Endodermal cell (in vitro differentiated cells): Measurements from ENCODE around the gene HACE1. TPM values are rescaled to one million over a fixed set of nuclear protein-coding genes. Genes with fewer than 3 reads are reported as not detected.

Experiments used
- DNase-seq: peaks from one replicate; pipeline ENCODE4 v3.0.0-alpha.2; 2017
- H3K27ac ChIP-seq: 2 replicates; pipeline ENCODE4 v1.5.1; 2013; ENCODE audit warnings: mild to moderate bottlenecking, low read depth, low read length, moderate library complexity
- H3K27me3 ChIP-seq: 2 replicates; pipeline ENCODE4 v1.6.1; 2013; ENCODE audit warnings: mild to moderate bottlenecking, low read length, moderate library complexity; ENCODE audit not compliant: insufficient read depth, control insufficient read depth, poor library complexity, severe bottlenecking
- H3K36me3 ChIP-seq: 2 replicates; pipeline ENCODE4 v1.7.0; 2013; ENCODE audit warnings: mild to moderate bottlenecking, low read length, moderate library complexity; ENCODE audit not compliant: control insufficient read depth, insufficient read depth
- H3K4me1 ChIP-seq: one replicate; pipeline ENCODE4 v1.7.0; 2013; ENCODE audit warnings: low read length; ENCODE audit not compliant: control insufficient read depth, insufficient read depth
- H3K4me3 ChIP-seq: 2 replicates; pipeline ENCODE4 v1.5.1; 2013; ENCODE audit warnings: mild to moderate bottlenecking, low read length, moderate library complexity
- H3K9ac ChIP-seq: 2 replicates; pipeline ENCODE4 v1.6.1; 2013; ENCODE audit warnings: mild to moderate bottlenecking, low read length, moderate library complexity; ENCODE audit not compliant: poor library complexity, severe bottlenecking; ENCODE audit errors: extremely low read depth
- H3K9me3 ChIP-seq: 2 replicates; pipeline ENCODE4 v1.6.1; 2013; ENCODE audit warnings: mild to moderate bottlenecking, low read length, moderate library complexity; ENCODE audit not compliant: control insufficient read depth
- H3K27ac Mint-ChIP-seq: 2 replicates; pipeline ENCODE4 v1.8.0; 2020; ENCODE audit warnings: mixed read lengths
- H3K27me3 Mint-ChIP-seq: 2 replicates; pipeline ENCODE4 v1.8.0; 2021; ENCODE audit warnings: mild to moderate bottlenecking, mixed read lengths; ENCODE audit not compliant: insufficient read depth
- H3K36me3 Mint-ChIP-seq: 2 replicates; pipeline ENCODE4 v1.8.0; 2020; ENCODE audit warnings: low read depth, mixed read lengths
- H3K4me1 Mint-ChIP-seq: 2 replicates; pipeline ENCODE4 v1.8.0; 2020; ENCODE audit warnings: mixed read lengths
- H3K4me3 Mint-ChIP-seq: 2 replicates; pipeline ENCODE4 v1.8.0; 2020; ENCODE audit warnings: mild to moderate bottlenecking, moderate library complexity, mixed read lengths
- H3K9me3 Mint-ChIP-seq: 2 replicates; pipeline ENCODE4 v1.8.0; 2020; ENCODE audit warnings: mild to moderate bottlenecking, mixed read lengths
- CTCF ChIP-seq: fragments of 200-600 bp; sonication (generic); conservative IDR thresholded peaks from 2 replicates; pipeline ENCODE4 v1.5.0; 2021; ENCODE audit warnings: antibody characterized with exemption, mild to moderate bottlenecking
- WGBS, 2 experiments: methylation state at CpG; one replicate each; pipeline versions ENCODE4 v1.1.5 to v1.1.7; 2013; ENCODE audit warnings: missing lambda C conversion rate in 2 of 2, mixed read lengths in 1 of 2; ENCODE audit not compliant: insufficient coverage in 1 of 2, insufficient read length in 1 of 2; 5-methylcytosine and 5-hydroxymethylcytosine counted together
- total RNA-seq, 2 donors: library from RNA; stranded (reverse); fragmentation: NEBNext Ultra II Directional in 1 of 2; extraction: Animal tissue kit (Norgen Biotek cat#: 25700) in 1 of 2; gene quantifications; 2 replicates in 1 of 2; 3 replicates in 1 of 2; pipeline ENCODE4 v1.2.1, GENCODE V29; 2021

The HACE1 gene
- total RNA-seq, 2 donors from 2014 or later, result 23.7 to 30.1 TPM

- DNase-seq, result no peak
- no peak overlapping the region for H3K27ac ChIP-seq
- WGBS, 2 experiments, result 100% methylated on average over 1 of the region's 1 CpG; no CpG with 5 or more reads in 1 of the 2 experiments
- H3K9me3 ChIP-seq, result no peaks in the 10 kb centered on the region
- H3K4me1 ChIP-seq, result no peaks in the 10 kb centered on the region
- TF ChIP-seq CTCF, result no peak
- peaks cover 20% of the 10 kb centered on the region for H3K36me3 Mint-ChIP-seq
- peaks cover 6% of the 10 kb centered on the region for H3K36me3 ChIP-seq
- no peaks in the 10 kb centered on the region for H3K27me3 Mint-ChIP-seq
- no peaks in the 10 kb centered on the region for H3K27me3 ChIP-seq
- no peaks in the 10 kb centered on the region for H3K4me1 Mint-ChIP-seq
- H3K9me3 Mint-ChIP-seq, result peaks cover 10% of the 10 kb centered on the region
- no peak overlapping the region for H3K27ac Mint-ChIP-seq
- no peak overlapping the region for H3K4me3 Mint-ChIP-seq
- H3K4me3 ChIP-seq, result no peak overlapping the region
- no peak overlapping the region for H3K9ac ChIP-seq
Observed at GRCh38 chr6:104736545-104736944, 123.2 kb downstream of the HACE1 start.

GRCh38 chr6:104730450-104730849 lies 129.3 kb downstream of the HACE1 start:
- Mint-ChIP-seq H3K4me3 (no peak overlapping the region), H3K36me3 (peaks cover 10% of the 10 kb centered on the region), H3K9me3 (no peaks in the 10 kb centered on the region), H3K4me1 (no peaks in the 10 kb centered on the region), H3K27ac (no peak overlapping the region), H3K27me3 (no peaks in the 10 kb centered on the region)
- peaks cover 6% of the 10 kb centered on the region for H3K36me3 ChIP-seq
- no peaks in the 10 kb centered on the region for H3K27me3 ChIP-seq
- H3K9me3 ChIP-seq, result no peaks in the 10 kb centered on the region
- no peak for DNase-seq
- H3K4me3 ChIP-seq, result no peak overlapping the region
- H3K9ac ChIP-seq, result no peak overlapping the region
- 88 to 97% methylated on average over 1 to 2 of the region's 2 CpGs for WGBS, 2 experiments
- H3K4me1 ChIP-seq, result no peaks in the 10 kb centered on the region
- no peak overlapping the region for H3K27ac ChIP-seq
- TF ChIP-seq CTCF, result no peak

- peaks cover 6% of the 10 kb centered on the region for H3K36me3 ChIP-seq
- no peak overlapping the region for H3K4me3 ChIP-seq
- no peaks in the 10 kb centered on the region for H3K4me1 ChIP-seq
- no peak for TF ChIP-seq CTCF
- Mint-ChIP-seq H3K36me3 (peaks cover 10% of the 10 kb centered on the region), H3K9me3 (no peaks in the 10 kb centered on the region), H3K27me3 (no peaks in the 10 kb centered on the region), H3K4me1 (no peaks in the 10 kb centered on the region), H3K27ac (no peak overlapping the region), H3K4me3 (no peak overlapping the region)
- no peak overlapping the region for H3K27ac ChIP-seq
- H3K9ac ChIP-seq, result no peak overlapping the region
- DNase-seq, result no peak
- no peaks in the 10 kb centered on the region for H3K9me3 ChIP-seq
- no peaks in the 10 kb centered on the region for H3K27me3 ChIP-seq
Observed at GRCh38 chr6:104729433-104729832, 130.3 kb downstream of the HACE1 start.
